AG09309 (cell line): ENCODE results near the gene GRB10.

Source experiments
- DNase-seq: peaks from one replicate; pipeline ENCODE4 v3.0.0-alpha.2; 2010; ENCODE audit warnings: low read depth
- H3K4me3 ChIP-seq: 2 replicates; pipeline ENCODE4 v1.5.1; 2011; ENCODE audit warnings: mild to moderate bottlenecking, low read depth, low read length, moderate library complexity; ENCODE audit not compliant: control insufficient read depth
- CTCF ChIP-seq: IDR thresholded peaks from 2 replicates; pipeline ENCODE4 v1.5.1; 2011; ENCODE audit warnings: mild to moderate bottlenecking, low read depth, low read length, inconsistent platforms; ENCODE audit not compliant: insufficient read depth, control insufficient read depth; ENCODE audit errors: missing control alignments

Gene GRB10

GRCh38 chr7:50677638-50677996 is 105.1 kb downstream of the GRB10 start:
- DNase-seq = no peak
- no peak overlapping the region for H3K4me3 ChIP-seq
- TF ChIP-seq CTCF = no peak

- TF ChIP-seq CTCF = no peak
- H3K4me3 ChIP-seq = no peak overlapping the region
- DNase-seq = no peak
These were observed 105.7 kb downstream of the GRB10 start for GRCh38 chr7:50676740-50677637.

GRCh38 chr7:50676079-50676478 is 106.6 kb downstream of the GRB10 start:
- TF ChIP-seq CTCF = no peak
- no peak for DNase-seq
- no peak overlapping the region for H3K4me3 ChIP-seq

DNA sequence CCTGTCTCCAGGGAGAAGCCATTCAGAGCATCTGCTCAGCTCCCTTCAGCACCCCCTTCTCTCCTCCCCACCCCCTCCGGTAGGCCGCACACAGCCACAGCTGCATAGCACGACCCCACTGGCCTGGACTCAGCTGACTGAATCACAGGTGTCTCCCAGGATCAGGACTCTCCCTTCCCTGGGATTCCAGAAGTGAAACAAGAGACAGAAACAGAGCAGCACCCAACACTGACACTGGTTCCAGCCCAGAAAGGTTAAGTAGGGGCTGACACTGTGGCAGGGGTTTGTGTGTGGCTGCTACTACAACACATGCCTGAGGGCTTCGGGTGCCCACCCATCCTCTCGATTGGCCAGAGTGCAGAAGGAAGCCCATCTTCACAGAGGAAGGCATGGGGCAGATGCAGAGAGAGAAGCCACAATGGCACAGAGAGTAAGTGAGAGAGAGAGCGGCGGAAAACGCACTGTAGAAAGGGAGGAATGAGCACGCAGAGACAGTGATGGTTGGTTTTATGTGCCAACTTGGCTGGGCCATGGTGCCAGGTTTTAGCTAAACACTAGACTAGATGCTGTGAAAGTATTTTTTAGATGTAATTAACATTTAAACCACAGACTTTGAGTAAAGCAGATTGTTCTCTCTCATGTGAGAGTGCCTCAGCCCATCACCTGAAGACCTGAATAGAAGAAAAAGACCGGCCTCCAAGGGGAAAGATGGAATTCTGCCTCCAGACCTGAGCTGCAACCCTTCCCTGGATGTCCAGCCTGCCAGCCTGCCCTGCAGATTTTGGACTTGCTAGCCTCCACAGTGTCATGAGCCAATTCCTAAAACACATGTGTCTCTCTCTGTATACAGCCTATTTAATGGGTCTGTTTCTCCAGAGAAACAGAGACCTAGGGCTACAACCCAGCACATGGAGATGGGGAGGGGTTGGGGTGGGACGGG is 107.5 kb downstream of the GRB10 start:
- no peak for TF ChIP-seq CTCF
- no peak for DNase-seq
- no peak overlapping the region for H3K4me3 ChIP-seq

- no peak for DNase-seq
- TF ChIP-seq CTCF = no peak
- no peak overlapping the region for H3K4me3 ChIP-seq
These were observed 108.4 kb downstream of the GRB10 start for GRCh38 chr7:50674299-50674698.

DNA sequence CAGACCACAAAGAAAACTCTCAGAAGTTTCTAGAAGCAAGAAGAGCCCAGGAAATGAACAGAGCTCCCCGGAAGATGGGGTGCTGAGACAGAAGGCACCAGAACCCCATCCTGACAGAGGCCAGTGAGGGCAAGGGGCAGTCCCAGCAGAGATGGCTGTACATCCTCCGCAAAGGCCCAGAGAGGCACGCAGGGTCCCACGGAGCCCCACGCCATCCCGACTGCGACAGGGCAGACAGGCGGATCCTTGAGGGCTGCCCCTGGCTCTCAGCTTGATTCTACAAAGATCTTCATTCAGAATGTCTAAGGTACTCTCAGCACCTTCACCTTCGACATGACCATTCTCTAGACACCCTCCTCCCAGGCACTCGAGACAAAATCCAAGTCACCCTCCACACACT is 109.6 kb downstream of the GRB10 start:
- TF ChIP-seq CTCF = no peak
- no peak overlapping the region for H3K4me3 ChIP-seq
- DNase-seq = no peak
